Colonic mucosa (tissue), 4 donors: ENCODE measurements around the gene RNASEH1. TPM values are rescaled to one million over a fixed set of nuclear protein-coding genes. Genes with fewer than 3 reads are reported as not detected.
A peak's percentile ranks its signal among the peaks of the same experiment; 100 is the strongest.

ENCODE experiments used
- DNase-seq: peaks from one replicate; pipeline ENCODE4 v3.0.0-alpha.2; 2020
- H3K27ac ChIP-seq: fragments of 200-600 bp; one replicate; pipeline ENCODE4 v1.8.0; 2021
- H3K27me3 ChIP-seq: fragments of 200-600 bp; one replicate; pipeline ENCODE4 v1.8.0; 2021
- H3K36me3 ChIP-seq: fragments of 200-600 bp; one replicate; pipeline ENCODE4 v1.8.0; 2021
- H3K4me1 ChIP-seq: fragments of 200-600 bp; one replicate; pipeline ENCODE4 v1.8.0; 2021; ENCODE audit warnings: mild to moderate bottlenecking
- H3K4me3 ChIP-seq: fragments of 200-600 bp; one replicate; pipeline ENCODE4 v1.8.0; 2021
- H3K9ac ChIP-seq, 2 donors: one replicate each; pipeline ENCODE4 v1.7.0; 2013; ENCODE audit warnings: control low read depth in 2 of 2, low read depth in 2 of 2, low read length in 2 of 2
- H3K9me3 ChIP-seq: fragments of 200-600 bp; one replicate; pipeline ENCODE4 v1.8.0; 2021
- intact Hi-C: fragments of 100-400 bp; cut with DNase I; formaldehyde crosslinking; loops from one replicate; pipeline ENCODE4 v1.14.1; 2022
- total RNA-seq, 2 donors: library from RNA; stranded (reverse); fragmentation: NEBNext Ultra II Directional in 1 of 2; extraction: Animal tissue kit (Norgen Biotek cat#: 25700) in 1 of 2; gene quantifications; one replicate each; pipeline ENCODE4 v1.2.1, GENCODE V29; 2021
- TF ChIP-seq, protein P1 (sequence below): fragments of 200-600 bp; IDR thresholded peaks from one replicate; pipeline ENCODE4 v1.8.0; 2022; ENCODE audit warnings: antibody characterized with exemption, mild to moderate bottlenecking
- donor health status: healthy.
- donor health status: DM: no; HTN: no; CAD: no.
- donor health status: DM: no; HTN: no; CAD: no.

RNASEH1 gene
- total RNA-seq, 2 donors from 2014 or later = 13.3 to 18.8 TPM

DNA sequence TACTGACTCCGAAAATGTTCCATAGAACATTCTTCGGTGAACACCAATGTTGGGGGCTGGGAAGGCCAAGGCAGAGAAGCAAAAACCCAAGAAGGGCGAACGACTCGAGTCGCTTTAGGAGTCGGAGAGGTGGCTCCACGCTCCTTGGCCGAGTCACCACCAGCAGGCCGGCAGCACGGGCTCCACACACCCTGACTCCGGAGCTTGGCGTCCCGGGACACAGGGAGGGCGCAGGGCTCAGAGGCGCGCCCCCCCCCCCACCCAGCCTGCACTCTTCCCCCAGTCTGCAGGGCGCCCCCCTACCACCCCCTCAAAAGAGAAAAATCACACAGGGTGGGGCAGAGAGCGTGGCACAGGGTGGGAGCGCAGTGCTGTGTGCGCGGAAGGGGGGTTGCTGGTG is 31.3 kb downstream of the RNASEH1 start:
- H3K36me3 ChIP-seq = no peaks in the 10 kb centered on the region
- intact Hi-C loops = no loop called here
- H3K4me3 ChIP-seq = no peak overlapping the region
- H3K9ac ChIP-seq = no peak overlapping the region
- H3K9me3 ChIP-seq = no peaks in the 10 kb centered on the region
- H3K27me3 ChIP-seq = no peaks in the 10 kb centered on the region
- DNase-seq = no peak
- no peaks in the 10 kb centered on the region for H3K4me1 ChIP-seq
- H3K27ac ChIP-seq = no peak overlapping the region
- TF ChIP-seq, protein P1, sequence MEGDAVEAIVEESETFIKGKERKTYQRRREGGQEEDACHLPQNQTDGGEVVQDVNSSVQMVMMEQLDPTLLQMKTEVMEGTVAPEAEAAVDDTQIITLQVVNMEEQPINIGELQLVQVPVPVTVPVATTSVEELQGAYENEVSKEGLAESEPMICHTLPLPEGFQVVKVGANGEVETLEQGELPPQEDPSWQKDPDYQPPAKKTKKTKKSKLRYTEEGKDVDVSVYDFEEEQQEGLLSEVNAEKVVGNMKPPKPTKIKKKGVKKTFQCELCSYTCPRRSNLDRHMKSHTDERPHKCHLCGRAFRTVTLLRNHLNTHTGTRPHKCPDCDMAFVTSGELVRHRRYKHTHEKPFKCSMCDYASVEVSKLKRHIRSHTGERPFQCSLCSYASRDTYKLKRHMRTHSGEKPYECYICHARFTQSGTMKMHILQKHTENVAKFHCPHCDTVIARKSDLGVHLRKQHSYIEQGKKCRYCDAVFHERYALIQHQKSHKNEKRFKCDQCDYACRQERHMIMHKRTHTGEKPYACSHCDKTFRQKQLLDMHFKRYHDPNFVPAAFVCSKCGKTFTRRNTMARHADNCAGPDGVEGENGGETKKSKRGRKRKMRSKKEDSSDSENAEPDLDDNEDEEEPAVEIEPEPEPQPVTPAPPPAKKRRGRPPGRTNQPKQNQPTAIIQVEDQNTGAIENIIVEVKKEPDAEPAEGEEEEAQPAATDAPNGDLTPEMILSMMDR = no peak

DNA sequence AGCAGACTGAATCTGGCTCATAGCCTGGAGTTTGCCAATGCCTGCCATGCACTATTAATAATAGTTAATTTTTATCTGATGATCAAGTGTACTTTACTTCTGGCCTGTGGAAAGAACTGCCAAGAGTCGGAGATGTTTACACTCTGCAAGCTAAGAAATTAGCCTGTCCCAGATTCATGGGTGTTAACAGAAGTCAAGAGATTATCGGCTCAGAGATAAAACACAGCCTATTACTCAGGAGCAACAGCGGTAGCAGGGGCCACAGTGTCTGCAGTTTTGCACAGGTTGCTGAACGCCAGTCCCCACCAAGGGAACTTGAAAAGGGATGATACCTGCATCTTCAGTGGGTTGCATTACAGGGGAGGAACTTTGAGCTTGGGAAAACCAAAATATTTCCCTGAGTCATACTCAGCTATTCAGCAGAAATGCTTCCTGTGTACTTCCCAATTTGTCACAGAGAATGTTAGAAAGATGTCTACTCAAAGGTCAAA is 34.5 kb downstream of the RNASEH1 start:
- Histone ChIP-seq H3K27me3 (no peaks in the 10 kb centered on the region), H3K36me3 (no peaks in the 10 kb centered on the region), H3K4me1 (peaks cover 5% of the 10 kb centered on the region), H3K27ac (no peak overlapping the region), H3K9me3 (no peaks in the 10 kb centered on the region), H3K4me3 (no peak overlapping the region), H3K9ac (no peak overlapping the region)
- intact Hi-C loops = loop anchor here (5.0 kb wide), 1 partner anchor 34 kb away; the partner anchor contains the start of gene RNASEH1
- DNase-seq = no peak
- TF ChIP-seq, protein P1 = no peak

DNA sequence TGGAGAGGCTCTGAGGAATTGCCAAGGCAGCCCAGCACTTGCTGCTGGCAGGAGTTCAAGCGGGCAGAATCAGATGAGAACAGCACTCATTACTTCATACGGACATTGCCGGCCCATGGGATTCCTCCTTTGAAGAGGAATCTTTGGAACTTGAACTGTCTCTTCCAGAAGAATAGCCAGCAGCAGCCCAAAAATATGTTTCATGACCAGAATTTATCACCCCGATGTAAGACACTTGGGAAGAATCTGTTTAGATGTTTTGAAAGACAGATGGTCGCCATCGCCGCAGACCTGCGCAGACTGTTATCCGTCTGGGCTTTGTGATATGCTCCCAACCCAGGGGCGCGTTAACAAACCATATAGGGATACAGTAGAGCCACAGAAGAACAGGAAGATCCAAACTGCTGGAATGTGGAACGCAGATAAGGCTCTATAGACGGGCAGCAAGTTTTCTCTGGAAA is 35.1 kb downstream of the RNASEH1 start:
- Histone ChIP-seq H3K4me1 (peaks cover 5% of the 10 kb centered on the region), H3K9ac (no peak overlapping the region), H3K4me3 (no peak overlapping the region), H3K36me3 (no peaks in the 10 kb centered on the region), H3K27ac (no peak overlapping the region), H3K27me3 (no peaks in the 10 kb centered on the region), H3K9me3 (no peaks in the 10 kb centered on the region)
- intact Hi-C loops = loop anchor here (5.0 kb wide), 1 partner anchor 34 kb away; the partner anchor contains the start of gene RNASEH1
- no peak for DNase-seq
- TF ChIP-seq, protein P1 = no peak

DNA sequence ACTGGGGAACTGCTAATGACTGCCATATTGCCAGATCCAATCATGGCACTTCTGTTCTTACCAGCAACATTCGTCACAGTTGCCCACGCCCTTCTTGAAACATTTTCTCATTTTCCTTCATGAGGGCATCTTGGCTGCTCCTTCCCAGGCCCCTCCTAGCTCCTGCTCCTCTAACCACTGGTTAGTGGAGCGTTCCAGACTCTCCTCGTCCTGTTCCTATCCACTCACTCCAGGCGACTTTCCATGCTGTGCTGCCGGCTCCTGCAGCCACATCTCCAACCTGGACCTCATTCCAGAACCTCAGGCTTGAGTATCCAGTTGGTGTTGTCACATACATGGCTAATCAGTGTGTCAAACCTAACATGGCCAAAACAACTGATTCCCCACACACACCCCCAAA is 37.5 kb downstream of the RNASEH1 start:
- intact Hi-C loops = loop anchor here (5.0 kb wide), 1 partner anchor 37 kb away; the partner anchor contains the start of gene RNASEH1
- Histone ChIP-seq H3K4me1 (peaks cover 12% of the 10 kb centered on the region), H3K9me3 (no peaks in the 10 kb centered on the region), H3K9ac (no peak overlapping the region), H3K36me3 (no peaks in the 10 kb centered on the region), H3K27me3 (no peaks in the 10 kb centered on the region), H3K4me3 (no peak overlapping the region), H3K27ac (no peak overlapping the region)
- TF ChIP-seq, protein P1 = no peak
- no peak for DNase-seq

DNA sequence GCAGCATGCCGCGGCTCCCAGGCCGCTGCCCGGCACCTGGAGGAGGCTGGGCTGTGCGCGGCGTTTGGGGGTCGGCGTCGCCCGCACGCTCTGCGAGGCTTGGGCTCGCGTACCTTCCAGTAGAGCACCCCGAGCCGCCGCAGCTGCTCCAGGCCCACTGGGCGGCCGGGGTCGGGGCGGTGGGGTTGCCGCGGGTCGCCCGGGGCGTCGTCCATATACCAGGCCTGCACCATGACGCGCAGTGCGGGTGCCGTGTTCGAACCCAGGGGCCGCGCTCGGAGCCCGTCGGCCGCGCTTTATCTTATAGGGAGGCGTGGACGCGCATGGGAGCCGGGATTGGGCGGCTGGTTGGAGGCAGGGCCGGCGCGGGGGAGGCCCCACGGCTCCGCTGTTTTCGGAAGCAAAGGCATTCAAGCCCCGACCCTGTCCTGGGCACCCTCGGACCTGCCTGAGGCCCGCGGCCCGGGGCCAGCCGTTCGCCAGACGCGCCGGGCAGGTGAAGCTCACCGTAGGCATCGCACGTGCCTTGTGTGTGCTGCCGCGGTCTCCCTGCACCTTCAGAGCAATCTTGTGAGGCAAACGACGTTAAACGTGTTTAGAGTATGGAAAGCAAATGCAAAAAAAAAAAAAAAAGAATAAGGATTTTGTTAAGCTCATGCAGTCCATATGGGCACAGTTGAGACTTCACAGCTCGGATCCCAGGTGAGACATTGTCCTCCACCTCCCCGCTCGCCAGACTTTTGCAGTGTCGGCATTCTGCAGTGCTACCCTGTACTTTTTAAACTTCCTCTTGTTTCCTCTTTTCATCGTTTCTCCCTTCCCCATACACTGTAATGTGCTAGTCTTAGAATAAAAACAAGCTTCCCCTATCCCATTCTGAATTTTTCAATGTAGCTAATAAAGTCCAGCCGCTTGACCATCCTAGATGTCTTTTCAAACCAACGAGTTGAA is 38.6 kb downstream of the RNASEH1 start, which contains the start of gene ADI1:
Gene ADI1 (minus strand): TSS at position 277 of the 951 bp plus-strand sequence. CDS start 44 bp downstream, at position 233.
- Histone ChIP-seq H3K27ac (peak within 1 kb of the TSS; percentile 97), H3K27me3 (no peaks in the 10 kb centered on the region), H3K9ac (peak within 1 kb of the TSS; percentile 76 to 88), H3K9me3 (no peaks in the 10 kb centered on the region), H3K36me3 (no peaks in the 10 kb centered on the region), H3K4me3 (peak within 1 kb of the TSS; percentile 76), H3K4me1 (peaks cover 12% of the 10 kb centered on the region)
- TF ChIP-seq, protein P1 = no peak
- peak; percentile 89 for DNase-seq
- intact Hi-C loops = loop anchor here (5.0 kb wide), 1 partner anchor 38 kb away; the partner anchor contains the start of gene RNASEH1
